HG03135 (cell line): ENCODE data around the gene FGF5.
"Not testable (repeated sequence)": the region's sequence is repeated elsewhere in the genome, so short reads cannot be mapped to it uniquely, and the experiment has no call there.

Experiments used
- ATAC-seq: cut with Tn5 transposase; IDR thresholded peaks from one replicate; pipeline ENCODE4 v1.9.1; 2021; ENCODE audit warnings: mild to moderate bottlenecking, moderate library complexity; ENCODE audit not compliant: unreplicated experiment

Gene FGF5

GRCh38 chr4:80294206-80294605 is 27.7 kb downstream of the FGF5 start:
- ATAC-seq = no peak

GRCh38 chr4:80295336-80295735 is 28.9 kb downstream of the FGF5 start:
- no peak for ATAC-seq

GRCh38 chr4:80295826-80296225 is 29.4 kb downstream of the FGF5 start:
- ATAC-seq = no peak

- no peak for ATAC-seq
Observed at GRCh38 chr4:80301884-80302283, 35.4 kb downstream of the FGF5 start.

- ATAC-seq = no peak
Observed at GRCh38 chr4:80302616-80303223, 36.3 kb downstream of the FGF5 start.

- ATAC-seq = no peak
Observed at GRCh38 chr4:80305466-80305865, 39.0 kb downstream of the FGF5 start.

GRCh38 chr4:80306260-80306659 is 39.8 kb downstream of the FGF5 start:
- ATAC-seq = no peak

- ATAC-seq = no peak
Observed at GRCh38 chr4:80307183-80307735, 40.8 kb downstream of the FGF5 start.

GRCh38 chr4:80307774-80308465 is 41.5 kb downstream of the FGF5 start:
- no peak for ATAC-seq

GRCh38 chr4:80308466-80308822 is 42.0 kb downstream of the FGF5 start:
- ATAC-seq = no peak

GRCh38 chr4:80309294-80310004 is 43.0 kb downstream of the FGF5 start:
- ATAC-seq = no peak

GRCh38 chr4:80311130-80311529 is 44.7 kb downstream of the FGF5 start:
- no peak for ATAC-seq

GRCh38 chr4:80312124-80312523 is 45.7 kb downstream of the FGF5 start:
- ATAC-seq = no peak

- ATAC-seq = no peak
Observed at GRCh38 chr4:80313627-80314026, 47.2 kb downstream of the FGF5 start.

GRCh38 chr4:80315848-80316247 is 49.4 kb downstream of the FGF5 start:
- ATAC-seq = not testable (repeated sequence)

GRCh38 chr4:80321341-80321740 is 54.9 kb downstream of the FGF5 start:
- ATAC-seq = no peak

- ATAC-seq = no peak
Observed at GRCh38 chr4:80321776-80322175, 55.3 kb downstream of the FGF5 start.

GRCh38 chr4:80322716-80323115 is 56.3 kb downstream of the FGF5 start:
- ATAC-seq = no peak

- no peak for ATAC-seq
Observed at GRCh38 chr4:80324171-80324570, 57.7 kb downstream of the FGF5 start.

GRCh38 chr4:80331693-80332092 is 65.2 kb downstream of the FGF5 start:
- ATAC-seq = no peak

GRCh38 chr4:80333121-80333520 is 66.7 kb downstream of the FGF5 start:
- ATAC-seq = no peak

- no peak for ATAC-seq
Observed at GRCh38 chr4:80334568-80334967, 68.1 kb downstream of the FGF5 start.
